PFSK-1 (cell line): ENCODE results near the gene RGS3.

Experiments
- FOXP2 ChIP-seq: optimal IDR thresholded peaks from 2 replicates; pipeline ENCODE3; 2011; ENCODE audit warnings: borderline replicate concordance, control low read depth, inconsistent platforms; ENCODE audit not compliant: insufficient read depth; ENCODE audit errors: extremely low read length, extremely low read depth
- POLR2AphosphoS5 ChIP-seq: IDR thresholded peaks from 2 replicates; pipeline ENCODE4 v1.6.1; 2012; ENCODE audit warnings: low read depth, mild to moderate bottlenecking, control low read depth, low read length, moderate library complexity
- SIN3A ChIP-seq: IDR thresholded peaks from 2 replicates; pipeline ENCODE4 v1.6.1; 2012; ENCODE audit warnings: mild to moderate bottlenecking, low read length, moderate library complexity, borderline replicate concordance; ENCODE audit not compliant: insufficient read depth
- TAF1 ChIP-seq: IDR thresholded peaks from 2 replicates; pipeline ENCODE4 v1.6.1; 2012; ENCODE audit warnings: low read length, control low read depth, borderline replicate concordance; ENCODE audit not compliant: insufficient read depth
- TF ChIP-seq, protein P1 (sequence below), 2 experiments: IDR thresholded peaks; 2 replicates each; pipeline versions ENCODE4 v1.6.1 to v1.8.0; 2011 to 2012; ENCODE audit warnings: low read depth in 2 of 2, low read length in 2 of 2, control low read depth in 1 of 2, inconsistent platforms in 1 of 2, mild to moderate bottlenecking in 1 of 2, moderate library complexity in 1 of 2; ENCODE audit not compliant: insufficient read depth in 1 of 2

GRCh38 chr9:113531919-113532808 is 68.6 kb downstream of the RGS3 start:
- TF ChIP-seq SIN3A (no peak), POLR2AphosphoS5 (no peak), TAF1 (no peak), FOXP2 (no peak)
- TF ChIP-seq, protein P1, sequence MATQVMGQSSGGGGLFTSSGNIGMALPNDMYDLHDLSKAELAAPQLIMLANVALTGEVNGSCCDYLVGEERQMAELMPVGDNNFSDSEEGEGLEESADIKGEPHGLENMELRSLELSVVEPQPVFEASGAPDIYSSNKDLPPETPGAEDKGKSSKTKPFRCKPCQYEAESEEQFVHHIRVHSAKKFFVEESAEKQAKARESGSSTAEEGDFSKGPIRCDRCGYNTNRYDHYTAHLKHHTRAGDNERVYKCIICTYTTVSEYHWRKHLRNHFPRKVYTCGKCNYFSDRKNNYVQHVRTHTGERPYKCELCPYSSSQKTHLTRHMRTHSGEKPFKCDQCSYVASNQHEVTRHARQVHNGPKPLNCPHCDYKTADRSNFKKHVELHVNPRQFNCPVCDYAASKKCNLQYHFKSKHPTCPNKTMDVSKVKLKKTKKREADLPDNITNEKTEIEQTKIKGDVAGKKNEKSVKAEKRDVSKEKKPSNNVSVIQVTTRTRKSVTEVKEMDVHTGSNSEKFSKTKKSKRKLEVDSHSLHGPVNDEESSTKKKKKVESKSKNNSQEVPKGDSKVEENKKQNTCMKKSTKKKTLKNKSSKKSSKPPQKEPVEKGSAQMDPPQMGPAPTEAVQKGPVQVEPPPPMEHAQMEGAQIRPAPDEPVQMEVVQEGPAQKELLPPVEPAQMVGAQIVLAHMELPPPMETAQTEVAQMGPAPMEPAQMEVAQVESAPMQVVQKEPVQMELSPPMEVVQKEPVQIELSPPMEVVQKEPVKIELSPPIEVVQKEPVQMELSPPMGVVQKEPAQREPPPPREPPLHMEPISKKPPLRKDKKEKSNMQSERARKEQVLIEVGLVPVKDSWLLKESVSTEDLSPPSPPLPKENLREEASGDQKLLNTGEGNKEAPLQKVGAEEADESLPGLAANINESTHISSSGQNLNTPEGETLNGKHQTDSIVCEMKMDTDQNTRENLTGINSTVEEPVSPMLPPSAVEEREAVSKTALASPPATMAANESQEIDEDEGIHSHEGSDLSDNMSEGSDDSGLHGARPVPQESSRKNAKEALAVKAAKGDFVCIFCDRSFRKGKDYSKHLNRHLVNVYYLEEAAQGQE (IDR thresholded peaks at IDR 0.05; ENCODE audit: insufficient read depth in 1 of 2, low read depth in 2 of 2, low read length in 2 of 2), result no peak
